ENCODE data around the gene RNF212.

The RNF212 gene

DNA sequence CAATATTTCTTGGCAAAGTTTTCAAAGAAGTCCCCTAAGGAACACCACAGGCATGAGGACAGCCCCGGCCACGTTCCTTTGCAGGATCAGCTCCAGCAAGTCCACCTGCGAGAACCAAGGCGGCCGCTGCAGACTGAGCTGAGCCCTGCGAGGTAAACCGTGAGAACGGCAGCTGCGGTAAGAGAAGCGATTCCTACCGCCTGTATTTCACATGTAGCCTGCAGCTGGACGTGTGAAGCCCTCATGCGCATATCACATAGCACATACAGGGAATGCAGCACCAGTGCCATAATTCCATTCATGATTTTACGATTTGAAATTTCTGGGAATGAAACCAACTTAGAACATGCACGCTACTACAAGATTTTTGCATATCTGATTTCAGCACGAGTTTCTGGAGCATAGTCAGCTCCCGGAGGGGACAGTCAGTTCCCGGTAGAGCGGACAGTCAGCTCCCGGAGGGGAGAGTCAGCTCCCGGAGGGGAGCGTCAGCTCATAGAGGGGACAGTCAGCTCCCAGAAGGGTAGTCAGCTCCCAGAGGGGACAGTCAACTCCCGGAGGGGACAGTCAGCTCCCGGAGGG lies 60.2 kb downstream of the RNF212 start:
- peaks cover 68% of the 10 kb centered on the region for H3K27me3 ChIP-seq

DNA sequence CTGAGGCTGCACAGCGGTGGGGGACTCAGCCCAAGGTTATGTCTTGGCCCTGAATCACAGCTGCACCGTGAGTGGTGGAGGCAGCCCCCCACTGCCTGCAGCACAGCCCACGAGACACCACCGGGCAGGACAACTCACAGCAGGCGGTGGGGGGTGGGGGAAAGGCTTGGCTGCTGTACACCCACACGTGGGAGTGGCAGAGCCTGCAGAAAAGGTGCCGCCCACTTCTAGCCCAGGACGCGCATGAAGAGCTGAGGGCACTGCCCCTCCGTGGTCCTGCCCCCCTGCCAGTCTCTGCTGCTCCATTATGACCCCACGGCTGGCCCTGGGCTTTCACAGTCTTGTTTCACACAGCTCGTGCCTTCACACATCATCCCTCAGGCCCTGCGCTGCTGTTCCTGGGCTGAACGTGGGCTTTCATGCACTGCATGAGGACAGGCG lies 61.1 kb downstream of the RNF212 start:
- TF ChIP-seq CTCF (IDR thresholded peaks at IDR 0.05) = no peak
- Histone ChIP-seq H3K27me3 (peaks cover 73% of the 10 kb centered on the region), H3K27ac (no peak overlapping the region), H3K4me3 (ENCODE audit: low read depth in 1 of 2, low read length in 1 of 2) (no peak overlapping the region), H3K9me3 (no peaks in the 10 kb centered on the region), H3K36me3 (no peaks in the 10 kb centered on the region), H3K4me1 (ENCODE audit: control insufficient read depth in 1 of 2, insufficient read depth in 1 of 2, low read depth in 1 of 2, low read length in 1 of 2) (no peaks in the 10 kb centered on the region)

More for the DNA sequence above, 60.2 kb downstream of the RNF212 start:
- no peak for TF ChIP-seq CTCF (IDR thresholded peaks at IDR 0.05)
- Histone ChIP-seq H3K36me3 (no peaks in the 10 kb centered on the region), H3K27ac (no peak overlapping the region), H3K4me3 (ENCODE audit: low read depth in 1 of 2, low read length in 1 of 2) (no peak overlapping the region), H3K9me3 (no peaks in the 10 kb centered on the region), H3K4me1 (ENCODE audit: control insufficient read depth in 1 of 2, insufficient read depth in 1 of 2, low read depth in 1 of 2, low read length in 1 of 2) (no peaks in the 10 kb centered on the region)

DNA sequence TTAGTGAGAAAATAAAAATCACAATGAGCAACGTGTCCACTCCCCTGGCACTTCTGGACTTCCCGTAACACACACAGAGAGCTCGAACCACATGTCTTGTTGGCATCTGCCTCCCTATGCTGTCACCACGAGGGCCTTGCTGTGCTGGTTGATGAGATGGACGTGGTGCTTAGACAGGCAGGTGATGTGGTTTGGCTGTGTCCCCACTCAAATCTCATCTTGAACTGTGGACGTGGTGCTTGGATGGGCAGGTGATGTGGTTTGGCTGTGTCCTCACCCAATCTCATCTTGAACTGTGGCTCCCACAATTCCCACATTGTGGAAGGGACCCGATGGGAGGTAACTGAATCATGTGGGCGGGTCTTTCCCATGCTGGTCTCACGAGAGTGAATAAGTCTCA lies 61.9 kb downstream of the RNF212 start:
- Histone ChIP-seq H3K36me3 (no peaks in the 10 kb centered on the region), H3K27me3 (peaks cover 73% of the 10 kb centered on the region), H3K4me1 (ENCODE audit: control insufficient read depth in 1 of 2, insufficient read depth in 1 of 2, low read depth in 1 of 2, low read length in 1 of 2) (no peaks in the 10 kb centered on the region), H3K4me3 (ENCODE audit: low read depth in 1 of 2, low read length in 1 of 2) (no peak overlapping the region), H3K9me3 (no peaks in the 10 kb centered on the region), H3K27ac (no peak overlapping the region)
- no peak for TF ChIP-seq CTCF (IDR thresholded peaks at IDR 0.05)

DNA sequence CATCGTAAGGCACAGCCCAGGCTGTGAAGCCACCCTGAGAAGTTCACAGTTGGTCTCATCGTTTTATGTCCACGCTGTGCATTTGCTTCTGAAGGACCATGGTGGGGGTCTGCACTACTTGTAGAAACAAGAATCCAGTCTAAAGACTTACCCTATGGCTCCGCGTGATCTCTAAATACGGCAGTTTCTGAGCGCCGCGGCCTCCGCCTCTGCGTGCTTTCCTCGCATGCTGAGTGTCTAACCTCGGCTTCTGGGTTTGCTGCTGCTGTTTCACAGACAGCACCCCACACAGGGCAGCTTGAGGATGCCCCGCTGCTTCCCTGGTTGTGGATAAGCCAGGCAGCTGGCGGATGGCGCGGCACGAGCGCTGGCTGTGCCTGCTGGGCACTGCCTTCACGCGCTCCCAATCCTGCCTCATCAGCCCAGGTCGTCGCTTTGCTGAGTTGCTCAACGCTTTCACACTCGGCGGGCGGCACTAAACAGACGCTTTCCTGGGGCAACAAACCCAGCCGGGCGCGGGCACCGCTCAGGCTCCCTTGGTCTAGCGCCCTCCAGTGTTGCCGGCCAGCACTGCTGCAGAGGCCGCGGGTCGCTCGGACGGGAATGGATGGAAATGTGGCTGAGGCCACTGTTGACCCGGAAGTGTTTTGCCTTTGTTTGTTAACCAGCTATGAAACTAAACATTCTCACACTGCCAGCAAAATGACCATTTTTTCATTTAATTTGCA lies 62.7 kb downstream of the RNF212 start:
- no peak for TF ChIP-seq CTCF (IDR thresholded peaks at IDR 0.05)
- Histone ChIP-seq H3K4me1 (ENCODE audit: control insufficient read depth in 1 of 2, insufficient read depth in 1 of 2, low read depth in 1 of 2, low read length in 1 of 2) (no peaks in the 10 kb centered on the region), H3K4me3 (ENCODE audit: low read depth in 1 of 2, low read length in 1 of 2) (no peak overlapping the region), H3K27me3 (peaks cover 67% of the 10 kb centered on the region), H3K9me3 (no peaks in the 10 kb centered on the region), H3K36me3 (no peaks in the 10 kb centered on the region), H3K27ac (no peak overlapping the region)

DNA sequence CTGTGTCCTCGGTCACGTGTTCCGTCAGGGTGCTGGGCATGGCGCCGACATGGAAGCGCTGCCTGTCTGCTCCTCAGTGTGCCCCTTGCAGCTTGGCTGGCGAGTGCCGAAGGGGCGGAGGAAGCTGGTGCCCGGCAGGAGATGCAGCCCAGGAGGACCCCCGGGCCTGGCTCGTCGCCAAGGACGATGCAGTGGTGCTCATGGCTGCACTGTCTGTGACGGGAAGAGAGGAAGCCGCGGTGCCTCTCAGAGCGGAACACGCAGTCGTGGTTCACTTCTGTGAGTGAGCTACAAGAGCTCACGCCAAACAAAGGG lies 63.8 kb downstream of the RNF212 start:
- H3K4me1 ChIP-seq (ENCODE audit: control insufficient read depth in 1 of 2, insufficient read depth in 1 of 2, low read depth in 1 of 2, low read length in 1 of 2) = no peaks in the 10 kb centered on the region
- peaks cover 72% of the 10 kb centered on the region for H3K27me3 ChIP-seq
- no peaks in the 10 kb centered on the region for H3K36me3 ChIP-seq
- no peak for TF ChIP-seq CTCF (IDR thresholded peaks at IDR 0.05)
- no peak overlapping the region for H3K4me3 ChIP-seq (ENCODE audit: low read depth in 1 of 2, low read length in 1 of 2)
- H3K27ac ChIP-seq = no peak overlapping the region
- no peaks in the 10 kb centered on the region for H3K9me3 ChIP-seq

Measured in neutrophil (primary cell).